ENCODE results near the gene USH2A. TPM values are rescaled to one million over a fixed set of nuclear protein-coding genes. Genes with fewer than 3 reads are reported as not detected.
"Not testable (repeated sequence)": the region's sequence is repeated elsewhere in the genome, so short reads cannot be mapped to it uniquely, and the experiment has no call there.

USH2A gene
- total RNA-seq, 2 donors from 2014 or later, result not detected

GRCh38 chr1:216346526-216346925 is 76.7 kb downstream of the USH2A start:
- H3K4me1 Mint-ChIP-seq, result no peaks in the 10 kb centered on the region
- H3K36me3 Mint-ChIP-seq (ENCODE audit: low read depth), result no peaks in the 10 kb centered on the region
- ATAC-seq (replicated peaks), result no peak
- H3K4me3 Mint-ChIP-seq, result no peak overlapping the region
- H3K9me3 Mint-ChIP-seq, result peaks cover 10% of the 10 kb centered on the region
- H3K27me3 Mint-ChIP-seq, result no peaks in the 10 kb centered on the region
- no peak overlapping the region for H3K27ac Mint-ChIP-seq

- not testable (repeated sequence) for H3K4me1 Mint-ChIP-seq; H3K27me3 Mint-ChIP-seq; H3K27ac Mint-ChIP-seq; H3K36me3 Mint-ChIP-seq (ENCODE audit: low read depth); H3K4me3 Mint-ChIP-seq; ATAC-seq (replicated peaks)
- peaks cover 15% of the 10 kb centered on the region for H3K9me3 Mint-ChIP-seq
These were observed 82.7 kb downstream of the USH2A start for GRCh38 chr1:216340542-216340941.

DNA sequence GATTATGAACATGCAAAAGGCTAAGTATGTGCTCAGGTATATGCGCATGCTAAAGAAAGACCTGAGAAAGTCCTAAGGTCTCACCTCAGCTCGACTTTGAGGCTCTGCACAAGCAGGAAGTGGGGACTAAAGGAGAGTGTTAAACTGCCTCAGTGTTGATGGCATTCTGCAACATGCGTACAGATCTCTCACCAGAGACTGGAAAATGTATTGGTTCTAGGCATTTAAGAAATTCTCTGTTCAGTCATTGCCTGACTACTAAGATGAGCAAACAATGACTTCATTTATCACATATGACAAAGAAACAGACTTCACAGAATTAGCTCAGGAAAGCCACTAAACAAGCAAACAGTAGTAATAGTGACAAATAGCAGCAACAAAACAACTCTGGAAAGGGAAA is 90.8 kb downstream of the USH2A start:
- Mint-ChIP-seq H3K27me3 (no peaks in the 10 kb centered on the region), H3K4me1 (no peaks in the 10 kb centered on the region), H3K4me3 (no peak overlapping the region), H3K36me3 (ENCODE audit: low read depth) (no peaks in the 10 kb centered on the region), H3K27ac (no peak overlapping the region), H3K9me3 (peaks cover 31% of the 10 kb centered on the region)
- ATAC-seq (replicated peaks), result no peak

- Mint-ChIP-seq H3K4me1 (no peaks in the 10 kb centered on the region), H3K9me3 (peaks cover 31% of the 10 kb centered on the region), H3K27ac (no peak overlapping the region)
These were observed 91.2 kb downstream of the USH2A start for GRCh38 chr1:216332003-216332402.

DNA sequence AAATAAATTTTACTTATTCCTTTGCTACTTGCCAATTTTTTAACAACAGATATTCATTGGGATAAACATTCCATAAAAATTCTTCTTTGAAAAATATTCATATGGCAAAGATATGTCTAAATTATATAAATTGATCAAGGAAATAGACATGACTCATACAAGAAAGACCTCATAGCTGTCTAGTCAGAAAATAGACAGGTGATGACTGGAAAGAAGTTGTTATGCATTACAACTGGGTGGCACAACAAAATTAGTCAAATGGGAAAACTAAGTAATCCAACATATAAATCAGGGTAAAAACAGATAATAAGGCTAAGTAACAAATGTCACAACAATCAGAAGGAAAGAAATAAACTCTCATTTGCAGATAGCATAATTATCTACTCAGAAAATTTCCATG is 92.0 kb downstream of the USH2A start:
- ATAC-seq (replicated peaks), result no peak
- Mint-ChIP-seq H3K27me3 (no peaks in the 10 kb centered on the region), H3K4me3 (no peak overlapping the region), H3K9me3 (peaks cover 35% of the 10 kb centered on the region), H3K27ac (no peak overlapping the region), H3K4me1 (no peaks in the 10 kb centered on the region), H3K36me3 (ENCODE audit: low read depth) (no peaks in the 10 kb centered on the region)

More at GRCh38 chr1:216332003-216332402, 91.2 kb downstream of the USH2A start:
- no peaks in the 10 kb centered on the region for H3K27me3 Mint-ChIP-seq
- H3K4me3 Mint-ChIP-seq, result no peak overlapping the region
- no peak for ATAC-seq (replicated peaks)
- H3K36me3 Mint-ChIP-seq (ENCODE audit: low read depth), result no peaks in the 10 kb centered on the region

DNA sequence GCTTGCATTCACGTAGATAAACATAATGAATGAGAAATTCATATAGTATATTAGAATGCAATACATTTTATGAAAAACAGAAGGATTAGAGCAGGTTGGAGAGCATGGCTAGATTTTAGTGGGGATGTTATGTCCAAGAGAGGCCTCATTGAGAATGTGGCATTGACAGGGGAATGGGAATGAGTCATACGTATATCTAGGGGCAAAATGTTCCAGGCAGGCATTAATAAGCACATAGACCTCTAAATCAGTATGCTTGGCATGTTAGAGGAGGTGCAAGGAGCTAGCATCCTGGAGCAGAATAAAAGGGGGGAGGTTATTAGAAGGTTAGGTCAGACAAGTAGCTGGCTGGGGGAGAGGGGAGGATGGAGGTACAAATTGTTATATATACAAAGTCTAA is 93.0 kb downstream of the USH2A start:
- no peak for ATAC-seq (replicated peaks)
- Mint-ChIP-seq H3K4me1 (no peaks in the 10 kb centered on the region), H3K9me3 (peaks cover 35% of the 10 kb centered on the region), H3K27me3 (no peaks in the 10 kb centered on the region), H3K27ac (no peak overlapping the region), H3K36me3 (ENCODE audit: low read depth) (no peaks in the 10 kb centered on the region), H3K4me3 (no peak overlapping the region)

DNA sequence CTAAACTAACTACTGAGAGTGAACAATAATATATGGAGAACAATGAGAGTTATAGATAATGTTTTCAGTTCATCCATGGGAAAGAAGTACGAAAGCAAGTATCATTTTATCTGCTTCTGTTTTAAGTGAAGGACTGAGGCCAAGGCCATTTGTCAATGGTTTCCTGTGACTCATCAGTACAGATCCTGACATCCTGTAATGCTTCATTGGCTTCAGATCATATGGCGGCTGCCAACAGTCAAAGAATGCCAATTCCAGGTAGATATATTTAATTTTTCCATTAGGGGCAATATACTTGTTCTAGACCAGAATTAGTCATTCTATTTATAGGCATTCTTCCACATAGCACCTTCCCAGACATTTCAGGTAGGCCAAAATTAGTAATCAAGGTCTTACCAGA is 97.3 kb downstream of the USH2A start:
- H3K36me3 Mint-ChIP-seq (ENCODE audit: low read depth), result no peaks in the 10 kb centered on the region
- H3K27me3 Mint-ChIP-seq, result no peaks in the 10 kb centered on the region
- no peak for ATAC-seq (replicated peaks)
- no peak overlapping the region for H3K27ac Mint-ChIP-seq
- peaks cover 22% of the 10 kb centered on the region for H3K9me3 Mint-ChIP-seq
- H3K4me3 Mint-ChIP-seq, result no peak overlapping the region
- no peaks in the 10 kb centered on the region for H3K4me1 Mint-ChIP-seq

DNA sequence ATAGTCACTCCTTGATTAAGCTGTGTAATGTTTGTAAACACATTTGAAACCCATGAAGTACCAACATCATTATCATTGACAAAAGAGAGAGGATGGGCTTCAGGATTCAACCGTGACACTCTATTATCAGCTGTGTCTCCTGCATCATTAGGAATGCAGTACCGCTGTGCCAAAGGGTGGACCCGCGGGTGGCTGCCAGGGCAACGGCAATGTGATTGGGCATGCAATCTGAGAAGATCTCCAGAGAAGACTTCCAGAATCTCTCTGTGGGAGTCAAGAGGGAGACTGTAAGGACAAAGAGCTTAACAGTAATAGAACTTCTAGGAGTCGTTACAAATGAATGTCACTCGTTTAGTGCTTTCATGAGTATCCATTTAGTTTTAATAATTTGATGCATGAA is 97.9 kb downstream of the USH2A start:
- peaks cover 18% of the 10 kb centered on the region for H3K9me3 Mint-ChIP-seq
- H3K27ac Mint-ChIP-seq, result no peak overlapping the region
- no peak for ATAC-seq (replicated peaks)
- H3K27me3 Mint-ChIP-seq, result no peaks in the 10 kb centered on the region
- no peaks in the 10 kb centered on the region for H3K4me1 Mint-ChIP-seq
- H3K4me3 Mint-ChIP-seq, result no peak overlapping the region
- H3K36me3 Mint-ChIP-seq (ENCODE audit: low read depth), result no peaks in the 10 kb centered on the region

- Mint-ChIP-seq H3K4me1 (no peaks in the 10 kb centered on the region), H3K36me3 (ENCODE audit: low read depth) (no peaks in the 10 kb centered on the region), H3K4me3 (no peak overlapping the region), H3K27me3 (no peaks in the 10 kb centered on the region), H3K9me3 (peaks cover 12% of the 10 kb centered on the region), H3K27ac (no peak overlapping the region)
- no peak for ATAC-seq (replicated peaks)
These were observed 99.9 kb downstream of the USH2A start for GRCh38 chr1:216323344-216323743.

DNA sequence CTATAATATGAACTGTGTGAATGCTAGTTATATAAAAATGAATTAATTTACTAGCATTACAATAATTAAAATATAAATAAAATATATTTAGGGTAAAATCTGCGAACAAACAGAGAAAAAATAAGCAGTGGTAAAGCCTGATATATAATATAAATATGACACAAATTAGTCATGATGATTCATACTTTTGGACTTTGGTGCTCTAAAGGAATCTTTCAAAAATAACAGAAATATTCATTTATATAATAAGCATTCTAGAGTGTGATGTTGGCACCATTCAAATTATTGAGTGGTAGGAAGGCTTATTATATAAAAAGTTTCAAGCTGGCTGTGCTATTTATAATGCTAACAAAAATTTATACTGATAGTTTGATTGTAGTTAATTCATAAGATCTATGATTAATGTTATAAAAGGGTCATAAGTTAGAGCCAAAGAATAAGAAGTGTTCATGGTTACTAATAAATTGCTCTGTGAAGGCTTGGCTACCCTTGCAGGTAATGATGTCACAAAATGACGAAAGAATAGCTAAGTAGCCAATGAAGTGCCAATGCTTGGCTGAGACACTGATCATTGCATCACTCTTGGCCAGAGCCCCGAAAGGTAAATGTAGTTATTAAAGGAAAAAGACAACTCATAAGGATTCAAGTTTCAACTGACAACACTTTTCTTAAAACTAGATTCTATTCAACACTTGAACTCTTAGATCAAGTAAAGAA is 108.7 kb downstream of the USH2A start:
- no peaks in the 10 kb centered on the region for H3K4me1 Mint-ChIP-seq
- ATAC-seq (replicated peaks), result no peak
- H3K9me3 Mint-ChIP-seq, result peaks cover 16% of the 10 kb centered on the region
- no peak overlapping the region for H3K4me3 Mint-ChIP-seq
- H3K36me3 Mint-ChIP-seq (ENCODE audit: low read depth), result no peaks in the 10 kb centered on the region
- no peaks in the 10 kb centered on the region for H3K27me3 Mint-ChIP-seq
- no peak overlapping the region for H3K27ac Mint-ChIP-seq

DNA sequence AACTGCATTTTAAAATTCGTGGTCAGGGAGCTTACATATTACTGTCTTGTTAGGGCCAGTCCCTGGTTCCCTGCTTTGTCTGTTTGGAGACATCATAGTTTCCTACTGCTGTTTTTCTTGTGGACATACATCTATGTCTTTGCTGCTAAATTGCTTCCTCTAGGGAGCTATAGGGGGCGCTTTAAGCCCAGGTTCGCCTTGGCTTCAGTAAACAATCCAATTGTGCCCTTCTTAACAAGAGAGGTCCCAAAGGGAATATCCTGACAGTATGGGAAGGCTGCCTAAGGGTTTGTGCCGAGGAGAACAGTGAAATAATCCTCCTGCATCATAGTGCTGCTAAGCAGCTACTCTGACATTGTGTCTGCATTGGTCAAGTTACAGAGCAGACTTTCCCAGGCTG is 112.5 kb downstream of the USH2A start:
- peaks cover 22% of the 10 kb centered on the region for H3K9me3 Mint-ChIP-seq
- no peak for ATAC-seq (replicated peaks)
- H3K4me1 Mint-ChIP-seq, result no peaks in the 10 kb centered on the region
- no peak overlapping the region for H3K27ac Mint-ChIP-seq
- no peaks in the 10 kb centered on the region for H3K36me3 Mint-ChIP-seq (ENCODE audit: low read depth)
- no peaks in the 10 kb centered on the region for H3K27me3 Mint-ChIP-seq
- no peak overlapping the region for H3K4me3 Mint-ChIP-seq

GRCh38 chr1:216306830-216307229 is 116.4 kb downstream of the USH2A start:
- no peak for ATAC-seq (replicated peaks)
- no peak overlapping the region for H3K4me3 Mint-ChIP-seq
- H3K4me1 Mint-ChIP-seq, result no peaks in the 10 kb centered on the region
- no peaks in the 10 kb centered on the region for H3K27me3 Mint-ChIP-seq
- no peaks in the 10 kb centered on the region for H3K36me3 Mint-ChIP-seq (ENCODE audit: low read depth)
- H3K27ac Mint-ChIP-seq, result no peak overlapping the region
- peaks cover 15% of the 10 kb centered on the region for H3K9me3 Mint-ChIP-seq

DNA sequence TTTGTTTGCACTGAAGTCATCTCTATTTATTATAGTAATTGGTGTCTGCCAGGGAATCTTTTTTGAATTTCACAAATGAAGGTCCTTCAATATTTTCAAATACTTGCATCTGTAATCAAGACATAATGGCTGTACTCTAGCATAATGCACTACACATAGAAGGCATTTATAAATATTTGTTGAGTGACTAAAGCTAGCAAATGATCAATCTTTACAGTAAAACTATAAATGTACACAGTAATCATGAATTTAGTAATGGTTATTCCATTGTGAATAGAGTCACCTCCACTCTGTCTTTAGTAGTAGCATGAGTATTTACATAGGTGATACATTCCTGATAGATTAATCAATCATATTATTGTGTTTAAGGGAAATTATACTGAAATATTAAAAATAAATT is 119.6 kb downstream of the USH2A start:
- no peaks in the 10 kb centered on the region for H3K36me3 Mint-ChIP-seq (ENCODE audit: low read depth)
- H3K27ac Mint-ChIP-seq, result no peak overlapping the region

GRCh38 chr1:216293683-216294082 is 129.6 kb downstream of the USH2A start:
- Mint-ChIP-seq H3K4me3 (no peak overlapping the region), H3K27me3 (no peaks in the 10 kb centered on the region), H3K9me3 (peaks cover 17% of the 10 kb centered on the region), H3K27ac (no peak overlapping the region), H3K4me1 (no peaks in the 10 kb centered on the region), H3K36me3 (ENCODE audit: low read depth) (no peaks in the 10 kb centered on the region)
- ATAC-seq (replicated peaks), result no peak

More for the DNA sequence above, 119.6 kb downstream of the USH2A start:
- Mint-ChIP-seq H3K4me1 (no peaks in the 10 kb centered on the region), H3K9me3 (peaks cover 18% of the 10 kb centered on the region), H3K27me3 (no peaks in the 10 kb centered on the region), H3K4me3 (no peak overlapping the region)
- ATAC-seq (replicated peaks), result no peak

DNA sequence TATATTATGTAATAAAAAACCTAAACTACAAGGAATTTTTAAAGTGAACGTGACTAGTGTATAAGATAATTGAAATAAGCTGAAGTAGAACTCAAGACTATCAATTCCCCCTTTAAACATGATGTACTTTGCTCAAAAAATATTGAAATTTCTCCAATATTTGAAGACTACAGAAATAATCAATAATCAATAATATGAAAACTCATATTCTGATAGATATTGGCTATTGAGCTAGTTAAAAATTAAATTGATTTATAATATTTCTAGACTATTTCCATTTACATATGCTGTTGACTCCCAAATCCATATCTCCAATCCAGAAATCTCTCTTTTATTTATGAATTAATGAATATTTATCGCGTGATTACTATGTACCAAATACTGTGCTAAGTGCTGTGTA is 133.2 kb downstream of the USH2A start:
- H3K4me1 Mint-ChIP-seq, result no peaks in the 10 kb centered on the region
- no peaks in the 10 kb centered on the region for H3K36me3 Mint-ChIP-seq (ENCODE audit: low read depth)
- no peaks in the 10 kb centered on the region for H3K27me3 Mint-ChIP-seq
- no peak overlapping the region for H3K4me3 Mint-ChIP-seq
- no peak for ATAC-seq (replicated peaks)
- H3K9me3 Mint-ChIP-seq, result peaks cover 12% of the 10 kb centered on the region
- H3K27ac Mint-ChIP-seq, result no peak overlapping the region

GRCh38 chr1:216285052-216285451 is 138.2 kb downstream of the USH2A start:
- Mint-ChIP-seq H3K36me3 (ENCODE audit: low read depth) (no peaks in the 10 kb centered on the region), H3K27ac (no peak overlapping the region), H3K9me3 (peaks cover 12% of the 10 kb centered on the region), H3K4me1 (no peaks in the 10 kb centered on the region), H3K27me3 (no peaks in the 10 kb centered on the region), H3K4me3 (no peak overlapping the region)
- no peak for ATAC-seq (replicated peaks)
